NCI-H345 treated with DMSO at 0.1 percent for 48 hours (cell line): ENCODE results near the gene KLHL30.

Experiments
- DNase-seq: peaks from one replicate; lab custom pipeline; 2025; ENCODE audit not compliant: unreplicated experiment; lab: John Stamatoyannopoulos, UW

KLHL30 gene

GRCh38 chr2:238144262-238144661, 5.8 kb downstream of the KLHL30 start:
- no peak for DNase-seq

GRCh38 chr2:238145046-238145445, 6.6 kb downstream of the KLHL30 start:
- DNase-seq: no peak

- DNase-seq: no peak
These were observed 7.4 kb downstream of the KLHL30 start for GRCh38 chr2:238145851-238146250.

- no peak for DNase-seq
These were observed 8.5 kb downstream of the KLHL30 start for GRCh38 chr2:238146884-238147544.

- DNase-seq: no peak
These were observed 10.5 kb downstream of the KLHL30 start for GRCh38 chr2:238148981-238149380.

GRCh38 chr2:238149841-238150572, 11.5 kb downstream of the KLHL30 start:
- no peak for DNase-seq

- DNase-seq: no peak
These were observed 12.2 kb downstream of the KLHL30 start for GRCh38 chr2:238150686-238151085.

GRCh38 chr2:238151205-238151604, 12.7 kb downstream of the KLHL30 start:
- no peak for DNase-seq

- no peak for DNase-seq
These were observed 13.3 kb downstream of the KLHL30 start for GRCh38 chr2:238151628-238152235.

GRCh38 chr2:238152771-238153688, 14.6 kb downstream of the KLHL30 start:
- DNase-seq: no peak

- no peak for DNase-seq
These were observed 16.1 kb downstream of the KLHL30 start for GRCh38 chr2:238154570-238154969.

GRCh38 chr2:238155051-238155760, 16.7 kb downstream of the KLHL30 start:
- DNase-seq: no peak

GRCh38 chr2:238155761-238156694, 17.6 kb downstream of the KLHL30 start:
- no peak for DNase-seq

GRCh38 chr2:238157506-238158017, 19.1 kb downstream of the KLHL30 start:
- DNase-seq: peak; percentile 70

- DNase-seq: peak; percentile 54
These were observed 19.6 kb downstream of the KLHL30 start for GRCh38 chr2:238158018-238158508.

GRCh38 chr2:238158509-238159070, 20.1 kb downstream of the KLHL30 start, which contains the start of gene ERFE:
ERFE (plus strand) TSS chr2:238158970; CDS start chr2:238159008, 38 bp downstream.
- DNase-seq: no peak

GRCh38 chr2:238159071-238159539, 20.6 kb downstream of the KLHL30 start:
- DNase-seq: no peak

GRCh38 chr2:238159661-238160205, 21.3 kb downstream of the KLHL30 start:
- DNase-seq: no peak
